OCI-LY7 (cell line): ENCODE results near the gene RASA2. TPM values are rescaled to one million over a fixed set of nuclear protein-coding genes. Genes with fewer than 3 reads are reported as not detected.

ENCODE experiments used
- BruUV-seq: library from RNA; stranded (reverse); fragments of 400-500 nt; replicated peaks from 2 replicates; lab custom pipeline; 2021; lab: Mats Ljungman, UMichigan
- CTCF ChIA-PET: fragments of 300-600 bp; sonication (Branson Sonifier 250); formaldehyde crosslinking; loops from one replicate; lab custom pipeline; 2022; ENCODE audit warnings: antibody characterized with exemption; ENCODE audit not compliant: unreplicated experiment; lab: Charles Lee
- POLR2A ChIA-PET: fragments of 300-600 bp; sonication (Branson Sonifier 250); formaldehyde crosslinking; loops from one replicate; lab custom pipeline; 2022; ENCODE audit warnings: antibody characterized with exemption; lab: Charles Lee
- DNase-seq: peaks from one replicate; pipeline ENCODE4 v3.0.0-alpha.2; 2015; ENCODE audit warnings: low spot score
- H2AFZ ChIP-seq: fragments of 200-600 bp; sonication (generic), shearing (Covaris generic); 2 replicates; pipeline ENCODE4 v1.6.1; 2014; ENCODE audit warnings: mild to moderate bottlenecking, antibody characterized with exemption, low read length, moderate library complexity
- H3K27ac ChIP-seq: fragments of 200-600 bp; sonication (generic); 2 replicates; pipeline ENCODE4 v1.5.1; 2014; ENCODE audit warnings: mixed run types, low read depth, mild to moderate bottlenecking, moderate library complexity, low read length, inconsistent platforms; ENCODE audit not compliant: poor library complexity, severe bottlenecking
- H3K36me3 ChIP-seq: fragments of 200-600 bp; sonication (generic); 2 replicates; pipeline ENCODE4 v1.6.1; 2014; ENCODE audit warnings: mild to moderate bottlenecking, antibody characterized with exemption, low read length, moderate library complexity, mixed read lengths; ENCODE audit not compliant: insufficient read depth
- H3K4me1 ChIP-seq: fragments of 200-600 bp; sonication (generic); 2 replicates; pipeline ENCODE4 v1.5.1; 2014; ENCODE audit warnings: mild to moderate bottlenecking, low read length; ENCODE audit not compliant: insufficient read depth, poor library complexity, severe bottlenecking
- H3K4me2 ChIP-seq: fragments of 200-600 bp; sonication (generic); 2 replicates; pipeline ENCODE4 v1.6.1; 2014; ENCODE audit warnings: mild to moderate bottlenecking, low read length
- H3K4me3 ChIP-seq: fragments of 200-600 bp; sonication (generic); 2 replicates; pipeline ENCODE4 v1.5.1; 2014; ENCODE audit warnings: mild to moderate bottlenecking, low read depth, low read length; ENCODE audit not compliant: poor library complexity, severe bottlenecking
- H3K79me2 ChIP-seq: fragments of 200-600 bp; sonication (generic); 2 replicates; pipeline ENCODE4 v1.6.1; 2016; ENCODE audit warnings: low read depth, mild to moderate bottlenecking, low read length, moderate library complexity, mixed read lengths; ENCODE audit not compliant: insufficient read depth
- H3K9me2 ChIP-seq: fragments of 200-600 bp; sonication (generic); 2 replicates; pipeline ENCODE4 v1.6.1; 2016; ENCODE audit warnings: mild to moderate bottlenecking, low read length, mixed read lengths; ENCODE audit not compliant: insufficient read depth
- H3K9me3 ChIP-seq: fragments of 200-600 bp; sonication (generic); 2 replicates; pipeline ENCODE4 v1.6.1; 2014; ENCODE audit warnings: mild to moderate bottlenecking, mixed run types, low read length, mixed read lengths
- H4K20me1 ChIP-seq: fragments of 200-600 bp; sonication (generic); 2 replicates; pipeline ENCODE4 v1.6.1; 2014; ENCODE audit warnings: mild to moderate bottlenecking, antibody characterized with exemption, low read length, moderate library complexity, mixed read lengths; ENCODE audit not compliant: insufficient read depth
- CTCF ChIP-seq: fragments of 200-600 bp; sonication (generic); conservative IDR thresholded peaks from 2 replicates; pipeline ENCODE4 v1.5.1; 2014; ENCODE audit warnings: mild to moderate bottlenecking, antibody characterized with exemption, low read length, moderate library complexity, mixed read lengths
- EZH2phosphoT487 ChIP-seq: fragments of 200-600 bp; sonication (generic); IDR thresholded peaks from 2 replicates; pipeline ENCODE4 v1.6.1; 2018; ENCODE audit warnings: low read depth, borderline replicate concordance, mild to moderate bottlenecking, mixed run types, antibody characterized with exemption, low read length, moderate library complexity, mixed read lengths
- intact Hi-C: fragments of 100-400 bp; cut with micrococcal nuclease; formaldehyde crosslinking; loops from one replicate; pipeline ENCODE4 v1.10.0; 2022; ENCODE audit not compliant: unreplicated experiment
- total RNA-seq, 2 experiments: library from RNA; depleted of rRNA in 1 of 2; stranded (reverse); fragments of >200 nt in 1 of 2; shearing (Covaris generic) in 1 of 2; gene quantifications; 2 replicates each; pipeline ENCODE4 v1.2.3, GENCODE V29; 2014 to 2022

Gene RASA2
- total RNA-seq, 2 experiments from 2014 or later = 11.0 to 21.7 TPM

GRCh38 chr3:141646760-141647561 lies 160.1 kb downstream of the RASA2 start:
- POLR2A ChIA-PET = no interaction called here
- Histone ChIP-seq H3K4me3 (no peak overlapping the region), H3K79me2 (no peaks in the 10 kb centered on the region), H3K9me2 (no peaks in the 10 kb centered on the region), H3K9me3 (no peaks in the 10 kb centered on the region), H3K36me3 (no peaks in the 10 kb centered on the region), H2AFZ (peak overlapping the region; percentile 68; the same call in 1 of the 2 replicates), H4K20me1 (no peaks in the 10 kb centered on the region), H3K4me1 (no peaks in the 10 kb centered on the region), H3K4me2 (no peak overlapping the region), H3K27ac (no peak overlapping the region)
- BruUV-seq = no TSS peak
- peak; percentile 39 for DNase-seq
- intact Hi-C loops = loop anchor here (5.0 kb wide), 1 partner anchor 70 kb away; no protein-coding TSS in a partner anchor
- CTCF ChIA-PET = interaction anchor here (0.5 kb wide), 1 partner anchor 68 kb away, joined by 6 read pairs; no protein-coding TSS in a partner anchor
- TF ChIP-seq CTCF (no peak), EZH2phosphoT487 (no peak)

GRCh38 chr3:141647562-141647915 lies 160.7 kb downstream of the RASA2 start:
- CTCF ChIA-PET = no interaction called here
- no peaks in the 10 kb centered on the region for H3K9me3 ChIP-seq
- H3K79me2 ChIP-seq = no peaks in the 10 kb centered on the region

More at GRCh38 chr3:141647562-141647915, 160.7 kb downstream of the RASA2 start:
- BruUV-seq = no TSS peak
- no peak for TF ChIP-seq CTCF
- no peak for TF ChIP-seq EZH2phosphoT487
- no peak overlapping the region for H3K4me2 ChIP-seq
- no peak overlapping the region for H3K27ac ChIP-seq
- H3K4me1 ChIP-seq = no peaks in the 10 kb centered on the region
- H2AFZ ChIP-seq = peak overlapping the region; percentile 68; the same call in 1 of the 2 replicates
- H3K9me2 ChIP-seq = no peaks in the 10 kb centered on the region
- no peaks in the 10 kb centered on the region for H4K20me1 ChIP-seq
- no peak for DNase-seq
- intact Hi-C loops = loop anchor here (5.0 kb wide), 1 partner anchor 70 kb away; no protein-coding TSS in a partner anchor
- POLR2A ChIA-PET = no interaction called here
- H3K36me3 ChIP-seq = no peaks in the 10 kb centered on the region
- H3K4me3 ChIP-seq = no peak overlapping the region
